ENCODE measurements around the gene MBP.

DNA sequence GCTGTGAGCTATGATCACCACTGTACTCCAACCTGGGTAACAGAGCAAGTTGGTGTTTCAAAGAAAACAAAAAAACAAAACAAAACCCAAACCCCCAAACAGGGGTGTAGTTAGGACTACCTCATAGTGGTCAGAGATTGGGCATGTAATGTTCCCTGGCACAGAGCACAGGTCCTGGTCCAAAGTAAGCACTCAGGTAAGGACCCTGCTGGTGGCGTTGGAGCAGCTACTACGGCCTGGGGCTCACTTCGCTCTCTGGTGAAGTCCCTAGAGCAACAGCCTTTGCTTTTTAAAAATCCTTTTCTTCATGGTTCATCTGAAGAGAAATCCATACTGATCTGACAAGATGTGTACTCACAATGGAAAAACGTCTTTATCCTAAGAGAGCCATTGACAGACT, 179.8 kb downstream of the MBP start:
- TF ChIP-seq EZH2 (IDR thresholded peaks at IDR 0.05; ENCODE audit: borderline replicate concordance, control insufficient read depth, low read depth, low read length) (no peak), JUNB (IDR thresholded peaks at IDR 0.05) (no peak), CEBPB (IDR thresholded peaks at IDR 0.05; ENCODE audit: borderline replicate concordance in 1 of 2, low read depth in 2 of 2, low read length in 2 of 2) (no peak), FOS (IDR thresholded peaks at IDR 0.05; ENCODE audit: borderline replicate concordance, extremely low read depth, insufficient read length) (no peak), CBX5 (IDR thresholded peaks at IDR 0.05; ENCODE audit: low read depth) (no peak), NFYB (IDR thresholded peaks at IDR 0.05; ENCODE audit: insufficient read depth, low read depth, low read length) (no peak)
- TF ChIP-seq, protein P1, sequence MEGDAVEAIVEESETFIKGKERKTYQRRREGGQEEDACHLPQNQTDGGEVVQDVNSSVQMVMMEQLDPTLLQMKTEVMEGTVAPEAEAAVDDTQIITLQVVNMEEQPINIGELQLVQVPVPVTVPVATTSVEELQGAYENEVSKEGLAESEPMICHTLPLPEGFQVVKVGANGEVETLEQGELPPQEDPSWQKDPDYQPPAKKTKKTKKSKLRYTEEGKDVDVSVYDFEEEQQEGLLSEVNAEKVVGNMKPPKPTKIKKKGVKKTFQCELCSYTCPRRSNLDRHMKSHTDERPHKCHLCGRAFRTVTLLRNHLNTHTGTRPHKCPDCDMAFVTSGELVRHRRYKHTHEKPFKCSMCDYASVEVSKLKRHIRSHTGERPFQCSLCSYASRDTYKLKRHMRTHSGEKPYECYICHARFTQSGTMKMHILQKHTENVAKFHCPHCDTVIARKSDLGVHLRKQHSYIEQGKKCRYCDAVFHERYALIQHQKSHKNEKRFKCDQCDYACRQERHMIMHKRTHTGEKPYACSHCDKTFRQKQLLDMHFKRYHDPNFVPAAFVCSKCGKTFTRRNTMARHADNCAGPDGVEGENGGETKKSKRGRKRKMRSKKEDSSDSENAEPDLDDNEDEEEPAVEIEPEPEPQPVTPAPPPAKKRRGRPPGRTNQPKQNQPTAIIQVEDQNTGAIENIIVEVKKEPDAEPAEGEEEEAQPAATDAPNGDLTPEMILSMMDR (IDR thresholded peaks at IDR 0.05 in 2 of 3, conservative IDR thresholded peaks at IDR 0.05 in 1 of 3; ENCODE audit: control insufficient read depth in 2 of 3, extremely low read depth in 1 of 3, insufficient read depth in 1 of 3, low read depth in 3 of 3, low read length in 3 of 3) = no peak

Data from GM12878 (cell line).